Breast epithelium (tissue), 4 donors: Measurements from ENCODE around the gene IFT57. TPM values are rescaled to one million over a fixed set of nuclear protein-coding genes. Genes with fewer than 3 reads are reported as not detected.

Experiments
- DNase-seq, 2 donors: peaks; one replicate each; pipeline ENCODE4 v3.0.0-alpha.2; 2019; ENCODE audit warnings: low spot score in 2 of 2
- H3K27ac ChIP-seq, 2 donors: fragments of 200-600 bp; sonication (generic) in 1 of 2; one replicate each; pipeline ENCODE4 v1.5.1; 2016 to 2019; ENCODE audit warnings: mild to moderate bottlenecking in 1 of 2
- H3K27me3 ChIP-seq, 2 donors: fragments of 200-600 bp; sonication (generic) in 1 of 2; one replicate each; pipeline versions ENCODE4 v1.5.1 to v1.6.0; 2017 to 2019; ENCODE audit warnings: control low read depth in 1 of 2, mild to moderate bottlenecking in 1 of 2
- H3K36me3 ChIP-seq: fragments of 200-600 bp; one replicate; pipeline ENCODE4 v1.5.1; 2019
- H3K4me1 ChIP-seq, 2 donors: fragments of 200-600 bp; sonication (generic); one replicate each; pipeline ENCODE4 v1.5.1; 2016 to 2019; ENCODE audit warnings: control low read depth in 1 of 2
- H3K4me3 ChIP-seq, 3 donors: fragments of 200-600 bp; sonication (generic); 1 replicate in 2 of 3; 2 replicates in 1 of 3; pipeline ENCODE4 v1.5.1; 2016 to 2019; ENCODE audit warnings: mild to moderate bottlenecking in 3 of 3, moderate library complexity in 2 of 3
- H3K9me3 ChIP-seq, 2 donors: fragments of 200-600 bp; sonication (generic) in 1 of 2; one replicate each; pipeline ENCODE4 v1.5.1; 2016 to 2019; ENCODE audit warnings: control low read depth in 1 of 2
- POLR2A ChIP-seq: fragments of 450-650 bp; IDR thresholded peaks from one replicate; pipeline ENCODE4 v1.6.1; 2016; ENCODE audit warnings: antibody characterized with exemption, mild to moderate bottlenecking, moderate library complexity
- POLR2AphosphoS5 ChIP-seq, 3 donors: sonication (generic); formaldehyde crosslinking; IDR thresholded peaks; one replicate each; pipeline ENCODE4 v1.6.1; 2017; ENCODE audit warnings: antibody characterized with exemption in 3 of 3
- intact Hi-C: fragments of 100-400 bp; cut with DNase I; formaldehyde crosslinking; loops from one replicate; pipeline ENCODE4 v1.15.1; 2023; ENCODE audit warnings: low total_unique reads
- total RNA-seq, 3 donors: library from RNA; depleted of rRNA; stranded (reverse); fragments of >200 nt; gene quantifications; one replicate each; pipeline ENCODE4 v1.1.0, GENCODE V29; 2016
- TF ChIP-seq, protein P1 (sequence below), 3 donors: fragments of 450-650 bp; IDR thresholded peaks; one replicate each; pipeline ENCODE4 v1.5.1; 2016 to 2017; ENCODE audit warnings: antibody characterized with exemption in 3 of 3, mild to moderate bottlenecking in 3 of 3, moderate library complexity in 3 of 3

Gene IFT57
- total RNA-seq, 3 donors from 2014 or later = 44.2 to 74.2 (median 68.5) TPM

DNA sequence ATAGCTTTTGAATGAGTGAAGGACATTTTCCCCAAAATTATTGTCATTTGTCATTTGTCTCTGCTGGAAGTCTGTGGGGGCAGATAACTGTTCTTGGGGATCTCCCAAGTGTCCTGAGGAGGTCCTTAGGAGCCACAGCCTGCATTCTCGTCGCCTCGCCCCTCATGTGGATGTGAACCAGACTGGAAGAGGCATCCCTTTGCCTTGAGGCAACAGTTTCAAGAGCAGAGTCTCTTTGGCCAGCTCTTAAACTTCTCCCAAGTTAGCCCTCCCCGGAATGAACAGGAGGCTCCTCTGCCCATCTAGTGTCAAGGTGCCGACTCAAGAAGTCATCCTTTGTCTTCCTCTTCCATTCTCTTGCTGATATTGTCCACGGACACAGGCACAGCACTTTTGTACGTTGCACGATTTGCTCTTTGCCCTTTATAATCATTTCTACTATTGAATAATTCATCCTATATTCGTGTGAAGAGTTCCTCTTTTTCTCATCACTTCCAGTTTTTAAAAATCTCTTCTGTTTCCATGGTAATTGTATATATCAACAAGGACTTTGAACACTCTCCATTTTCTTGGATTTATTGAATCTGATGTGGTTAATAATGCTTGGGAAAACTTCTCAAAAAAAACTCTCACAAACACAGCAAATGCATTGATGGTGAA lies 90.6 kb downstream of the IFT57 start:
- intact Hi-C loops = no loop called here
- H3K27ac ChIP-seq = peak overlapping the region; percentile 16 to 65

DNA sequence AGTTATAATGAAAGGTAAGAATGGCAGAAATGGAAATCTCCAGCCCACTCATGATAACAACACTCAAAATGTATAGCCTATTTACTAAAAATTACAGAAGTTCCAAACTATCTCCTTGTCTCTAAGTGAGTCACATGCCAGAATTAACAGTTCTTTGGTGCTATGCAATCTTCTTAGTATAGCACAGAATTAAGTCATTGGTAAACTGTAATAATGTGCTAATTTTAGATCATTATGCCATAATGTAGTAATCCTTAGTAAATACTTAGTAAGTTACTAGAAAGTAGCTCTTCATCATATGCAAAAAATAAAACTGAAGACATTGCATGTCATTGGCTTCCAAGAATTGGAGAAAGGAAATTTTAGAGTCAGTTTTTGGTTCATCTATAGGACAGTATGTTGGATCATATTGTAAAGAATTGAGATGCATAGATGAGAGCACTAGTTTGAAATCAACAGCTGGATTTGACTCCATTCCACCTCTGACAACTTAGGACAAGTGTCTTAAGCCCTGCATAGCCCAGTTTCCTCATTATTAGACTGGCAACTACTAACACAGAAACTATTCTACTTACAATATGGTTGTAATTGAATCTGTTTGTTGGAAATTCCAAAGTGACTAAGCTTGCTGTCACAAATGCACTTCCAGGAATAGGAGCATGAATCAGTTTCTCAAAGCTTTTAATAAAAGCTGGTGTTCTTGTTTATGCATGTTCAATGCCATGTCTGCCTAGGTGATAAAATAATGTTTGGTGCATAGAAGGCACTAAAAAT lies 91.3 kb downstream of the IFT57 start:
- TF ChIP-seq, protein P1, sequence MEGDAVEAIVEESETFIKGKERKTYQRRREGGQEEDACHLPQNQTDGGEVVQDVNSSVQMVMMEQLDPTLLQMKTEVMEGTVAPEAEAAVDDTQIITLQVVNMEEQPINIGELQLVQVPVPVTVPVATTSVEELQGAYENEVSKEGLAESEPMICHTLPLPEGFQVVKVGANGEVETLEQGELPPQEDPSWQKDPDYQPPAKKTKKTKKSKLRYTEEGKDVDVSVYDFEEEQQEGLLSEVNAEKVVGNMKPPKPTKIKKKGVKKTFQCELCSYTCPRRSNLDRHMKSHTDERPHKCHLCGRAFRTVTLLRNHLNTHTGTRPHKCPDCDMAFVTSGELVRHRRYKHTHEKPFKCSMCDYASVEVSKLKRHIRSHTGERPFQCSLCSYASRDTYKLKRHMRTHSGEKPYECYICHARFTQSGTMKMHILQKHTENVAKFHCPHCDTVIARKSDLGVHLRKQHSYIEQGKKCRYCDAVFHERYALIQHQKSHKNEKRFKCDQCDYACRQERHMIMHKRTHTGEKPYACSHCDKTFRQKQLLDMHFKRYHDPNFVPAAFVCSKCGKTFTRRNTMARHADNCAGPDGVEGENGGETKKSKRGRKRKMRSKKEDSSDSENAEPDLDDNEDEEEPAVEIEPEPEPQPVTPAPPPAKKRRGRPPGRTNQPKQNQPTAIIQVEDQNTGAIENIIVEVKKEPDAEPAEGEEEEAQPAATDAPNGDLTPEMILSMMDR (IDR thresholded peaks at IDR 0.05) = no peak
- no peak for TF ChIP-seq POLR2A
- TF ChIP-seq POLR2AphosphoS5 (IDR thresholded peaks at IDR 0.05) = no peak
- intact Hi-C loops = no loop called here
- no peaks in the 10 kb centered on the region for H3K9me3 ChIP-seq

More for the DNA sequence above, 90.6 kb downstream of the IFT57 start:
- Histone ChIP-seq H3K4me1 (no peaks in the 10 kb centered on the region), H3K36me3 (no peaks in the 10 kb centered on the region), H3K9me3 (no peaks in the 10 kb centered on the region), H3K27me3 (no peaks in the 10 kb centered on the region), H3K4me3 (no peak overlapping the region)
- TF ChIP-seq, protein P1 (IDR thresholded peaks at IDR 0.05) = no peak
- no peak for TF ChIP-seq POLR2AphosphoS5 (IDR thresholded peaks at IDR 0.05)
- TF ChIP-seq POLR2A = no peak
- DNase-seq = no peak

DNA sequence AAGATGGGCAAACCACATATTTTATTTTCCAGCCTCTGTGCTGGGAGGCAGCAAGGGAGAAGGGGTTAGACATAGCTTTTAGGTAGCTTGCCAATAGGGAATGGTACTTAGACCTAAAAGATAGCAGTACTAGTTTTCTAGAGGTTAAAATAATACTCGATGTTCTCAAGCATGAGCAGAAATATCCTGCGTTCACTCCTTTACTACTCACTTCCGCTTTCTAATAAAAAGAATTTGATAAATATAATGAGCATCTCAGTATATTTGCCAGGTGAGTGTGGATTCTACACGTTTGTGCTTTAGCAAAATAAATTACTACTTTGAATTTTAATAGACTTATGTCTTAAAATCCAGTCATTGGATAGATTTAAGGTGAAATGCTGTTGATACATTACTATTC lies 92.0 kb downstream of the IFT57 start:
- no peaks in the 10 kb centered on the region for H3K36me3 ChIP-seq
- DNase-seq = no peak
- no peaks in the 10 kb centered on the region for H3K9me3 ChIP-seq
- H3K4me3 ChIP-seq = no peak overlapping the region
- H3K27me3 ChIP-seq = no peaks in the 10 kb centered on the region
- H3K27ac ChIP-seq = no peak overlapping the region
- H3K4me1 ChIP-seq = no peaks in the 10 kb centered on the region
- intact Hi-C loops = no loop called here
- TF ChIP-seq, protein P1 (IDR thresholded peaks at IDR 0.05) = no peak
- TF ChIP-seq POLR2A (no peak), POLR2AphosphoS5 (IDR thresholded peaks at IDR 0.05) (no peak)

More for the DNA sequence above, 91.3 kb downstream of the IFT57 start:
- H3K36me3 ChIP-seq = no peaks in the 10 kb centered on the region
- H3K27ac ChIP-seq = peak overlapping the region in 1 of 2 donors; percentile 33
- no peak for DNase-seq
- no peaks in the 10 kb centered on the region for H3K4me1 ChIP-seq
- H3K27me3 ChIP-seq = no peaks in the 10 kb centered on the region
- H3K4me3 ChIP-seq = no peak overlapping the region

DNA sequence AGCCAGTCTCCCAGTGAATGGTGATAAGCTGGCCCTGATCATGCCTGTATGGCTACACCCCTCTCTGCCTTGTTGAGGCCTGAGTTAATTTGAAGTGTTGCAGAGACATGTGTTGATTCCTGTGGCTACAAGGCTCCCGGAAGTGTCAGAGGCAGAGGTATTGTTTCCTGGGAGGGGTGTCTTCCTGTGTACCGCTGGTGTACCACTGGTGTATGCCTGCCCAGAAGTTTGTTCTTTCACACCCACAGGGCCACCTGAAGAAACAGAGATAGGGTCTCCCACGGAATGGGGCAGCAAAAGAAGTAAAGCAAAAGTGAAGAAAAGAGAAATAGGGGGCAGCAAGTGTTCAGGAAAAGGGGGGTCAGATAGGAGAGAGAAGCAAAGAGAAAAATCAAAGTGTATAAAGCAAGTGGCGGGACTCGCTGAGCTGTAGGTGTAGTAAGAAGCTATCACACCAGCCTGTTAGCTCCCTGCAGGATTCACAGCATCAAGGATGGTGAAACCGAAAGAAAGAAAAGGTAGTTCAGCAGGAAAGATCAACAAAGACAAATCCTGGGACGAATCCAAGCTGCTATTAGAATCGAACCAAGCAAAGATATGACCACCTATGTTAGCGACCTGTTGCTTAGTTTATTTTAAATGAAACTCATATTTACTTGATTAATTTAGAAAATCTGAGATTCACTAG lies 94.8 kb downstream of the IFT57 start:
- no peak for DNase-seq
- no peak overlapping the region for H3K27ac ChIP-seq
- intact Hi-C loops = no loop called here
- no peaks in the 10 kb centered on the region for H3K4me1 ChIP-seq
- no peak overlapping the region for H3K4me3 ChIP-seq
- H3K9me3 ChIP-seq = no peaks in the 10 kb centered on the region
- TF ChIP-seq POLR2A (no peak), POLR2AphosphoS5 (IDR thresholded peaks at IDR 0.05) (no peak)
- TF ChIP-seq, protein P1 (IDR thresholded peaks at IDR 0.05) = no peak
- H3K27me3 ChIP-seq = no peaks in the 10 kb centered on the region
- no peaks in the 10 kb centered on the region for H3K36me3 ChIP-seq

DNA sequence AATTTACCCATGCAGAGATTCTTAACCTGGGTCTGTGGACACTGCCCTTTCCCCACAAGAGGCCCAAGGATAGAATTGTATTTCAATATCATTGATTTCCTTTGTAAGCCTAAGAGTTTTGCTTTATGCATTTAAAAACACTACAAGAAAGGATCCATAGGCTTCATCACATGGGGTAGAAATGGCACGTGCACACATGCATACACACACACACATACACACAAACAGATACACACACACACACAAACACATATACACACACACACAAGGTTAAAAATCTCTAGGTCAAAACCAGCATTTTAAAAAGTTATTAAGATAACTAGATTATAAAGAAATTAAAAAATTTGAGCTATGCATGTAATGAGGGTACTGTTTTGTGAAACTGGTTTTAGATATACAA lies 95.9 kb downstream of the IFT57 start:
- DNase-seq = no peak
- no peaks in the 10 kb centered on the region for H3K36me3 ChIP-seq
- no peak overlapping the region for H3K4me3 ChIP-seq
- H3K27me3 ChIP-seq = no peaks in the 10 kb centered on the region
- H3K9me3 ChIP-seq = no peaks in the 10 kb centered on the region
- intact Hi-C loops = no loop called here
- H3K4me1 ChIP-seq = no peaks in the 10 kb centered on the region
- no peak overlapping the region for H3K27ac ChIP-seq
- TF ChIP-seq, protein P1 (IDR thresholded peaks at IDR 0.05) = no peak
- no peak for TF ChIP-seq POLR2A
- no peak for TF ChIP-seq POLR2AphosphoS5 (IDR thresholded peaks at IDR 0.05)
